WTC11 (cell line): ENCODE data around the gene CALN1. TPM values are rescaled to one million over a fixed set of nuclear protein-coding genes. Genes with fewer than 3 reads are reported as not detected.

Experiments
- ATAC-seq: fragments of 200-7000 bp; cut with Tn5 transposase; 2 replicates; pipeline ENCODE4 v1.10.0; 2021; ENCODE audit warnings: mild to moderate bottlenecking, moderate library complexity
- CTCF ChIA-PET: fragments of 300-600 bp; sonication (Branson Sonifier 250); formaldehyde crosslinking; loops from one replicate; lab custom pipeline; 2021; ENCODE audit warnings: antibody characterized with exemption; lab: Charles Lee
- POLR2A ChIA-PET: fragments of 350-600 bp; sonication (Branson Sonifier 250); formaldehyde crosslinking; loops from one replicate; lab custom pipeline; 2021; ENCODE audit warnings: antibody characterized with exemption; lab: Charles Lee
- DNase-seq: peaks from one replicate; pipeline ENCODE4 v3.0.0; 2021; ENCODE audit warnings: low spot score
- H3K27ac Mint-ChIP-seq: 2 replicates; pipeline ENCODE4 v1.8.0; 2021; ENCODE audit warnings: mixed read lengths
- H3K27me3 Mint-ChIP-seq: 2 replicates; pipeline ENCODE4 v1.8.0; 2021; ENCODE audit warnings: low read depth, mild to moderate bottlenecking, moderate library complexity, mixed read lengths
- H3K36me3 Mint-ChIP-seq: 2 replicates; pipeline ENCODE4 v1.8.0; 2021; ENCODE audit warnings: mixed read lengths
- H3K4me1 Mint-ChIP-seq: 2 replicates; pipeline ENCODE4 v1.8.0; 2022; ENCODE audit warnings: mixed read lengths
- H3K4me3 Mint-ChIP-seq: 2 replicates; pipeline ENCODE4 v1.8.0; 2021; ENCODE audit warnings: mild to moderate bottlenecking, moderate library complexity, mixed read lengths
- H3K9me3 Mint-ChIP-seq: 2 replicates; pipeline ENCODE4 v1.8.0; 2021; ENCODE audit warnings: mixed read lengths
- ARID4B ChIP-seq: sonication (generic); formaldehyde crosslinking; IDR thresholded peaks from 2 replicates; pipeline ENCODE4 v1.8.0; 2023; ENCODE audit warnings: missing genetic modification reagents, mild to moderate bottlenecking, borderline replicate concordance
- CREB1 ChIP-seq: sonication (generic); formaldehyde crosslinking; IDR thresholded peaks from 2 replicates; pipeline ENCODE4 v1.8.0; 2023; ENCODE audit warnings: mild to moderate bottlenecking, missing genetic modification reagents
- CTCF ChIP-seq: fragments of 200-600 bp; IDR thresholded peaks from 2 replicates; pipeline ENCODE4 v1.8.0; 2022; ENCODE audit warnings: antibody characterized with exemption
- E2F4 ChIP-seq: sonication (generic); formaldehyde crosslinking; IDR thresholded peaks from 2 replicates; pipeline ENCODE4 v1.8.1; 2022; ENCODE audit warnings: low read depth, mild to moderate bottlenecking, moderate library complexity, missing genetic modification reagents, borderline replicate concordance
- FOXK1 ChIP-seq: sonication (generic); formaldehyde crosslinking; IDR thresholded peaks from 2 replicates; pipeline ENCODE4 v1.8.0; 2022; ENCODE audit warnings: mild to moderate bottlenecking, moderate library complexity, missing genetic modification reagents
- JUN ChIP-seq: sonication (generic); formaldehyde crosslinking; IDR thresholded peaks from 2 replicates; pipeline ENCODE4 v1.8.0; 2023; ENCODE audit warnings: mild to moderate bottlenecking, missing genetic modification reagents
- NR1H2 ChIP-seq: sonication (generic); formaldehyde crosslinking; IDR thresholded peaks from 2 replicates; pipeline ENCODE4 v1.9.0; 2021; ENCODE audit warnings: mild to moderate bottlenecking, moderate library complexity, missing genetic modification reagents
- OVOL2 ChIP-seq: fragments of 250-450 bp; sonication (Bioruptor Pico); IDR thresholded peaks from 2 replicates; pipeline ENCODE4 v1.9.0; 2021; ENCODE audit warnings: mild to moderate bottlenecking, borderline replicate concordance
- RELA ChIP-seq: sonication (generic); formaldehyde crosslinking; IDR thresholded peaks from 2 replicates; pipeline ENCODE4 v1.8.1; 2022; ENCODE audit warnings: missing genetic modification reagents, mild to moderate bottlenecking, borderline replicate concordance
- RORB ChIP-seq: fragments of 250-450 bp; sonication (Bioruptor Pico); IDR thresholded peaks from 2 replicates; pipeline ENCODE4 v1.9.0; 2021; ENCODE audit warnings: mild to moderate bottlenecking
- SMAD3 ChIP-seq: sonication (generic); formaldehyde crosslinking; IDR thresholded peaks from 2 replicates; pipeline ENCODE4 v1.8.0; 2022; ENCODE audit warnings: missing genetic modification reagents, mild to moderate bottlenecking, borderline replicate concordance
- SP1 ChIP-seq: sonication (generic); formaldehyde crosslinking; conservative IDR thresholded peaks from 2 replicates; pipeline ENCODE4 v1.8.1; 2022; ENCODE audit warnings: missing genetic modification reagents
- TEAD4 ChIP-seq: sonication (generic); formaldehyde crosslinking; IDR thresholded peaks from 2 replicates; pipeline ENCODE4 v1.8.0; 2022; ENCODE audit warnings: mild to moderate bottlenecking, missing genetic modification reagents
- TP53 ChIP-seq: sonication (generic); formaldehyde crosslinking; IDR thresholded peaks from 2 replicates; pipeline ENCODE4 v1.8.1; 2023; ENCODE audit warnings: mild to moderate bottlenecking, missing genetic modification reagents
- ZNF219 ChIP-seq: sonication (generic); formaldehyde crosslinking; IDR thresholded peaks from 2 replicates; pipeline ENCODE4 v1.8.0; 2023; ENCODE audit warnings: missing genetic modification reagents, mild to moderate bottlenecking, borderline replicate concordance
- ZNF416 ChIP-seq: fragments of 250-450 bp; sonication (Bioruptor Pico); IDR thresholded peaks from 2 replicates; pipeline ENCODE4 v1.9.0; 2021; ENCODE audit warnings: mild to moderate bottlenecking, inconsistent platforms
- ZNF671 ChIP-seq: fragments of 250-450 bp; sonication (Bioruptor Pico); IDR thresholded peaks from 2 replicates; pipeline ENCODE4 v1.8.0; 2021; ENCODE audit warnings: mild to moderate bottlenecking
- total RNA-seq: library from RNA; stranded (reverse); gene quantifications from 3 replicates; pipeline ENCODE4 v1.2.3, GENCODE V29; 2021
- TF ChIP-seq, protein P1 (sequence below): sonication (generic); formaldehyde crosslinking; IDR thresholded peaks from 2 replicates; pipeline ENCODE4 v1.8.1; 2023; ENCODE audit warnings: mild to moderate bottlenecking, missing genetic modification reagents, borderline replicate concordance
- TF ChIP-seq, protein P2 (sequence below): sonication (generic); formaldehyde crosslinking; IDR thresholded peaks from 2 replicates; pipeline ENCODE4 v1.8.1; 2022; ENCODE audit warnings: missing genetic modification reagents, borderline replicate concordance
- TF ChIP-seq, protein P3 (sequence below): sonication (generic); formaldehyde crosslinking; IDR thresholded peaks from 2 replicates; pipeline ENCODE4 v1.8.1; 2023; ENCODE audit warnings: mild to moderate bottlenecking, missing genetic modification reagents

CALN1 gene
- total RNA-seq, 1 experiment from 2014 or later = 10.5 TPM

- TF ChIP-seq, protein P1, sequence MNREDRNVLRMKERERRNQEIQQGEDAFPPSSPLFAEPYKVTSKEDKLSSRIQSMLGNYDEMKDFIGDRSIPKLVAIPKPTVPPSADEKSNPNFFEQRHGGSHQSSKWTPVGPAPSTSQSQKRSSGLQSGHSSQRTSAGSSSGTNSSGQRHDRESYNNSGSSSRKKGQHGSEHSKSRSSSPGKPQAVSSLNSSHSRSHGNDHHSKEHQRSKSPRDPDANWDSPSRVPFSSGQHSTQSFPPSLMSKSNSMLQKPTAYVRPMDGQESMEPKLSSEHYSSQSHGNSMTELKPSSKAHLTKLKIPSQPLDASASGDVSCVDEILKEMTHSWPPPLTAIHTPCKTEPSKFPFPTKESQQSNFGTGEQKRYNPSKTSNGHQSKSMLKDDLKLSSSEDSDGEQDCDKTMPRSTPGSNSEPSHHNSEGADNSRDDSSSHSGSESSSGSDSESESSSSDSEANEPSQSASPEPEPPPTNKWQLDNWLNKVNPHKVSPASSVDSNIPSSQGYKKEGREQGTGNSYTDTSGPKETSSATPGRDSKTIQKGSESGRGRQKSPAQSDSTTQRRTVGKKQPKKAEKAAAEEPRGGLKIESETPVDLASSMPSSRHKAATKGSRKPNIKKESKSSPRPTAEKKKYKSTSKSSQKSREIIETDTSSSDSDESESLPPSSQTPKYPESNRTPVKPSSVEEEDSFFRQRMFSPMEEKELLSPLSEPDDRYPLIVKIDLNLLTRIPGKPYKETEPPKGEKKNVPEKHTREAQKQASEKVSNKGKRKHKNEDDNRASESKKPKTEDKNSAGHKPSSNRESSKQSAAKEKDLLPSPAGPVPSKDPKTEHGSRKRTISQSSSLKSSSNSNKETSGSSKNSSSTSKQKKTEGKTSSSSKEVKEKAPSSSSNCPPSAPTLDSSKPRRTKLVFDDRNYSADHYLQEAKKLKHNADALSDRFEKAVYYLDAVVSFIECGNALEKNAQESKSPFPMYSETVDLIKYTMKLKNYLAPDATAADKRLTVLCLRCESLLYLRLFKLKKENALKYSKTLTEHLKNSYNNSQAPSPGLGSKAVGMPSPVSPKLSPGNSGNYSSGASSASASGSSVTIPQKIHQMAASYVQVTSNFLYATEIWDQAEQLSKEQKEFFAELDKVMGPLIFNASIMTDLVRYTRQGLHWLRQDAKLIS (CRISPR knock-in tag) = no peak
- no peak for TF ChIP-seq NR1H2 (CRISPR knock-in tag)
- TF ChIP-seq, all 79 proteins: peak for 0
Observed at GRCh38 chr7:72416846-72417245, 4.7 kb upstream of the CALN1 start (continued).

DNA sequence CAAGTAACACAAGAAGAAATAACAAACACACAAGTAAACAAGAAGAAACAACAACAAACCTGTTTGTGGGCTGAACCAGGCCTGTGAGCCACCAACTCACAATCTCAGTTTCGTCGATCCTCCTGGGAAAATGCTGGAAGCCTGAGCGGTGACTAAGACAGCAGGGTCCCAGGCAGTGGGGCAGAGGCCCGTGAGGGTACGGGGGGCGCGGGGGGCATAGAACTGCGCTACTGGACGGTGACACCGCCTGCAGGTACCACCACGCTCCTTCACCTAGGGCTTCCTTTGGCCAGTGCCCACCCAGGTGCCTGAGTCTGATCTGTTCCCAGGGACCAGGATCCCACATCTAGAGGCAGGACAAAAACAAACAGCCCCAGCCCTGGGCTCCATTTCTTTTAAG lies 3.4 kb upstream of the CALN1 start:
- Mint-ChIP-seq H3K4me1 (peaks cover 5% of the 10 kb centered on the region; the same call in 1 of the 2 replicates), H3K27me3 (no peaks in the 10 kb centered on the region), H3K27ac (no peak overlapping the region), H3K9me3 (peaks cover 5% of the 10 kb centered on the region), H3K36me3 (no peaks in the 10 kb centered on the region), H3K4me3 (no peak overlapping the region)
- TF ChIP-seq ZNF219 (CRISPR knock-in tag) (no peak), JUN (CRISPR knock-in tag) (no peak), ARID4B (CRISPR knock-in tag) (no peak), FOXK1 (CRISPR knock-in tag) (no peak), TP53 (no peak), ZNF416 (CRISPR knock-in tag) (no peak), CREB1 (CRISPR knock-in tag) (no peak), SMAD3 (CRISPR knock-in tag) (no peak), RORB (no peak), SP1 (no peak), ZNF671 (CRISPR knock-in tag) (no peak), OVOL2 (no peak), E2F4 (CRISPR knock-in tag) (no peak), TEAD4 (CRISPR knock-in tag) (no peak), CTCF (no peak), RELA (no peak)
- TF ChIP-seq, protein P2, sequence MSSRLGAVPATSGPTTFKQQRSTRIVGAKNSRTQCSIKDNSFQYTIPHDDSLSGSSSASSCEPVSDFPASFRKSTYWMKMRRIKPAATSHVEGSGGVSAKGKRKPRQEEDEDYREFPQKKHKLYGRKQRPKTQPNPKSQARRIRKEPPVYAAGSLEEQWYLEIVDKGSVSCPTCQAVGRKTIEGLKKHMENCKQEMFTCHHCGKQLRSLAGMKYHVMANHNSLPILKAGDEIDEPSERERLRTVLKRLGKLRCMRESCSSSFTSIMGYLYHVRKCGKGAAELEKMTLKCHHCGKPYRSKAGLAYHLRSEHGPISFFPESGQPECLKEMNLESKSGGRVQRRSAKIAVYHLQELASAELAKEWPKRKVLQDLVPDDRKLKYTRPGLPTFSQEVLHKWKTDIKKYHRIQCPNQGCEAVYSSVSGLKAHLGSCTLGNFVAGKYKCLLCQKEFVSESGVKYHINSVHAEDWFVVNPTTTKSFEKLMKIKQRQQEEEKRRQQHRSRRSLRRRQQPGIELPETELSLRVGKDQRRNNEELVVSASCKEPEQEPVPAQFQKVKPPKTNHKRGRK (CRISPR knock-in tag) = no peak
- TF ChIP-seq, protein P3, sequence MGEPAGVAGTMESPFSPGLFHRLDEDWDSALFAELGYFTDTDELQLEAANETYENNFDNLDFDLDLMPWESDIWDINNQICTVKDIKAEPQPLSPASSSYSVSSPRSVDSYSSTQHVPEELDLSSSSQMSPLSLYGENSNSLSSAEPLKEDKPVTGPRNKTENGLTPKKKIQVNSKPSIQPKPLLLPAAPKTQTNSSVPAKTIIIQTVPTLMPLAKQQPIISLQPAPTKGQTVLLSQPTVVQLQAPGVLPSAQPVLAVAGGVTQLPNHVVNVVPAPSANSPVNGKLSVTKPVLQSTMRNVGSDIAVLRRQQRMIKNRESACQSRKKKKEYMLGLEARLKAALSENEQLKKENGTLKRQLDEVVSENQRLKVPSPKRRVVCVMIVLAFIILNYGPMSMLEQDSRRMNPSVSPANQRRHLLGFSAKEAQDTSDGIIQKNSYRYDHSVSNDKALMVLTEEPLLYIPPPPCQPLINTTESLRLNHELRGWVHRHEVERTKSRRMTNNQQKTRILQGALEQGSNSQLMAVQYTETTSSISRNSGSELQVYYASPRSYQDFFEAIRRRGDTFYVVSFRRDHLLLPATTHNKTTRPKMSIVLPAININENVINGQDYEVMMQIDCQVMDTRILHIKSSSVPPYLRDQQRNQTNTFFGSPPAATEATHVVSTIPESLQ (CRISPR knock-in tag) = no peak
- ATAC-seq (no peak), DNase-seq (no peak)
- POLR2A ChIA-PET = no interaction called here
- CTCF ChIA-PET = no interaction called here
